ENCODE data around the gene NTRK1. TPM values are rescaled to one million over a fixed set of nuclear protein-coding genes. Genes with fewer than 3 reads are reported as not detected.

NTRK1 gene
- total RNA-seq, 1 experiment from 2014 or later = 0.24 TPM

DNA sequence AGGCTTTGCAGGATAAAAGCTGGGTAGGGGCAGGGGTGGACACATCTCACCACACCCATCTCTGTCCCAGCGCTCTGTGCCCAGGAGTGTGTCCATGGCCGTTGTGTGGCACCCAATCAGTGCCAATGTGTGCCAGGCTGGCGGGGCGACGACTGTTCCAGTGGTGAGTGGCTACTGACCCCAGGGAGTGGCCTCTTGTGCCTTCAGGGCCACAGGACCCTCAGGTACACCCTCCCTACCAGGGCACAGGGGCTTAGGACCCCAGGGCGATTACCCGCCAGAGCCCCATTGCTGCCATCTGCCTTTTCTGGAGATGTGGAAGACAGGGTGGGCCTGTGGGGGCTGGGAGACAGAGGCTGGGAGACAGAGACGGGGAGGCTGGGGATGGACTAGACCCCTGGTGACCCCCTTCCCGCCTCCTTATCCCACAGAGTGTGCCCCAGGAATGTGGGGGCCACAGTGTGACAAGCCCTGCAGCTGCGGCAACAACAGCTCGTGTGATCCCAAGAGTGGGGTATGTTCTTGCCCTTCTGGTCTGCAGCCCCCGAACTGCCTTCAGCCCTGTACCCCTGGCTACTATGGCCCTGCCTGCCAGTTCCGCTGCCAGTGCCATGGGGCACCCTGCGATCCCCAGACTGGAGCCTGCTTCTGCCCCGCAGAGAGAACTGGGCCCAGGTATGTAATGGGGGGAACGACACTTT, 45.7 kb downstream of the NTRK1 start:
- no peak overlapping the region for H4K91ac ChIP-seq (ENCODE audit: insufficient read length, low read depth, low read length)
- H4K8ac ChIP-seq (replicated peaks; ENCODE audit: insufficient read length, low read depth, low read length) = no peak overlapping the region
- no peak overlapping the region for H3K4me2 ChIP-seq (ENCODE audit: insufficient read depth, insufficient read length, low read length)
- TF ChIP-seq CTCF (conservative IDR thresholded peaks at IDR 0.05) = no peak
- H3K56ac ChIP-seq (ENCODE audit: insufficient read length, low read depth, low read length) = no peak overlapping the region
- no peaks in the 10 kb centered on the region for H3K4me1 ChIP-seq (ENCODE audit: insufficient read depth, low read length)
- no peaks in the 10 kb centered on the region for H3K9me3 ChIP-seq (ENCODE audit: control insufficient read depth, low read depth, low read length)
- H4K5ac ChIP-seq (ENCODE audit: insufficient read length, low read depth, low read length) = no peak overlapping the region
- no peak for DNase-seq
- no peak overlapping the region for H2BK120ac ChIP-seq (ENCODE audit: low read depth, low read length, poor library complexity, severe bottlenecking)
- H3K18ac ChIP-seq (ENCODE audit: insufficient read length, low read depth, low read length) = no peak overlapping the region
- Mint-ChIP-seq H3K4me3 (no peak overlapping the region), H3K4me1 (peaks cover 2 to 16% of the 10 kb centered on the region in 2 experiments), H3K27ac (no peak overlapping the region), H3K36me3 (ENCODE audit: insufficient read depth in 1 of 3, low read depth in 3 of 3) (no peaks in the 10 kb centered on the region), H3K9me3 (no peaks in the 10 kb centered on the region; a peak in 1 of 5 replicates), H3K27me3 (ENCODE audit: low read depth) (peaks cover 29% of the 10 kb centered on the region)
- H3K23me2 ChIP-seq (ENCODE audit: insufficient read length, low read depth, low read length, poor library complexity, severe bottlenecking) = no peaks in the 10 kb centered on the region
- no peak overlapping the region for H3T11ph ChIP-seq (ENCODE audit: low read length)
- no peak overlapping the region for H2AK5ac ChIP-seq (ENCODE audit: insufficient read length, low read length)
- no CpG with 5 or more reads among the region's 16 CpGs for WGBS (ENCODE audit: extremely low coverage, insufficient read length, low lambda C conversion rate)
- H3K27me3 ChIP-seq (ENCODE audit: insufficient read depth, low read length) = no peaks in the 10 kb centered on the region; the same call in 1 of the 2 replicates
- no peak overlapping the region for H2BK15ac ChIP-seq (ENCODE audit: low read depth, low read length)
- H3K14ac ChIP-seq (ENCODE audit: insufficient read depth, low read length) = no peak overlapping the region
- H3K23ac ChIP-seq (ENCODE audit: insufficient read length, low read depth, low read length) = no peak overlapping the region
- no peak overlapping the region for H2AFZ ChIP-seq (ENCODE audit: low read length)
- no peak overlapping the region for H2BK12ac ChIP-seq (ENCODE audit: insufficient read length, low read depth, low read length)
- H4K20me1 ChIP-seq (ENCODE audit: control insufficient read depth, insufficient read depth, insufficient read length) = no peaks in the 10 kb centered on the region
- H2BK20ac ChIP-seq (ENCODE audit: low read depth, low read length, poor library complexity, severe bottlenecking) = no peak overlapping the region
- no peaks in the 10 kb centered on the region for H3K79me2 ChIP-seq (ENCODE audit: insufficient read depth, low read length)
- no peak overlapping the region for H2BK5ac ChIP-seq (ENCODE audit: insufficient read length, low read length)
- no peak overlapping the region for H3K4ac ChIP-seq (ENCODE audit: low read depth, low read length)
- no peaks in the 10 kb centered on the region for H3K79me1 ChIP-seq (ENCODE audit: insufficient read depth, low read depth, low read length, poor library complexity, severe bottlenecking)
- H3K9ac ChIP-seq (ENCODE audit: extremely low read depth, insufficient read length, low read length) = no peak overlapping the region
- no peak overlapping the region for H3K27ac ChIP-seq (ENCODE audit: insufficient read length, low read depth, low read length)

Measured in H9 (cell line).